Lower leg skin (tissue), 3 donors: ENCODE results near the gene TOGARAM2.

Experiments
- CTCF ChIP-seq, 3 donors: fragments of 450-650 bp; IDR thresholded peaks; one replicate each; pipeline ENCODE4 v1.5.1; 2016; ENCODE audit warnings: antibody characterized with exemption in 3 of 3, mild to moderate bottlenecking in 3 of 3, moderate library complexity in 2 of 3
- POLR2A ChIP-seq, 2 donors: fragments of 450-650 bp; IDR thresholded peaks; one replicate each; pipeline ENCODE4 v1.6.1; 2016 to 2017; ENCODE audit warnings: antibody characterized with exemption in 2 of 2, mild to moderate bottlenecking in 1 of 2, moderate library complexity in 1 of 2

GRCh38 chr2:28956890-28957289, 24.2 kb upstream of the TOGARAM2 start:
- TF ChIP-seq CTCF (IDR thresholded peaks at IDR 0.05) (peak in 1 of 3 donors; percentile 45), POLR2A (IDR thresholded peaks at IDR 0.05) (no peak)
